ENCODE results near the gene SVIL.

DNA sequence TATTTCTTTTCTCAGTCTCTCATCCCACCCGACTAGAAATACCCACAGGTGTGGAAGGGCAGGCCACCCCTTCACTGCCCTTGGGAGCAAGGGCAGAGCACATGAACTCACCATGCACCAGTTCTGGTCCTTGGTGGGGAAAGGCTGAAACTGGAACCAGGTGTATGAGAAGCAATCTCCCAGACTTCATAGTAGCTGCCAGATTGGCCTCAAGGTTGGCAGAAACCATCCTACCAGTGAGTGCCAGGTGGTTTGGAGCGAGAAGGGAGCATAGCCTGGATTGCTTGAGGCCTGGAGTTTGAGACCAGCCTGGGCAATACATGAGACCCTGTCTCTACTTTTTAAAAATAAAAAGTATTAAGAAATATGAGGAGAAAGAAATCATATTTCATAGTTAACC, 207.1 kb downstream of the SVIL start:
- TF ChIP-seq, protein P1, sequence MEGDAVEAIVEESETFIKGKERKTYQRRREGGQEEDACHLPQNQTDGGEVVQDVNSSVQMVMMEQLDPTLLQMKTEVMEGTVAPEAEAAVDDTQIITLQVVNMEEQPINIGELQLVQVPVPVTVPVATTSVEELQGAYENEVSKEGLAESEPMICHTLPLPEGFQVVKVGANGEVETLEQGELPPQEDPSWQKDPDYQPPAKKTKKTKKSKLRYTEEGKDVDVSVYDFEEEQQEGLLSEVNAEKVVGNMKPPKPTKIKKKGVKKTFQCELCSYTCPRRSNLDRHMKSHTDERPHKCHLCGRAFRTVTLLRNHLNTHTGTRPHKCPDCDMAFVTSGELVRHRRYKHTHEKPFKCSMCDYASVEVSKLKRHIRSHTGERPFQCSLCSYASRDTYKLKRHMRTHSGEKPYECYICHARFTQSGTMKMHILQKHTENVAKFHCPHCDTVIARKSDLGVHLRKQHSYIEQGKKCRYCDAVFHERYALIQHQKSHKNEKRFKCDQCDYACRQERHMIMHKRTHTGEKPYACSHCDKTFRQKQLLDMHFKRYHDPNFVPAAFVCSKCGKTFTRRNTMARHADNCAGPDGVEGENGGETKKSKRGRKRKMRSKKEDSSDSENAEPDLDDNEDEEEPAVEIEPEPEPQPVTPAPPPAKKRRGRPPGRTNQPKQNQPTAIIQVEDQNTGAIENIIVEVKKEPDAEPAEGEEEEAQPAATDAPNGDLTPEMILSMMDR (conservative IDR thresholded peaks at IDR 0.05; ENCODE audit: low read length), result no peak
- no peak for TF ChIP-seq EZH2phosphoT487 (IDR thresholded peaks at IDR 0.05; ENCODE audit: borderline replicate concordance)
